SIG-M5 treated with dmso at 0.1 percent for 504 hours (cell line): ENCODE data around the gene PANK4.

Experiments used
- DNase-seq: peaks from one replicate; lab custom pipeline; 2025; ENCODE audit not compliant: unreplicated experiment; lab: John Stamatoyannopoulos, UW

PANK4 gene

DNA sequence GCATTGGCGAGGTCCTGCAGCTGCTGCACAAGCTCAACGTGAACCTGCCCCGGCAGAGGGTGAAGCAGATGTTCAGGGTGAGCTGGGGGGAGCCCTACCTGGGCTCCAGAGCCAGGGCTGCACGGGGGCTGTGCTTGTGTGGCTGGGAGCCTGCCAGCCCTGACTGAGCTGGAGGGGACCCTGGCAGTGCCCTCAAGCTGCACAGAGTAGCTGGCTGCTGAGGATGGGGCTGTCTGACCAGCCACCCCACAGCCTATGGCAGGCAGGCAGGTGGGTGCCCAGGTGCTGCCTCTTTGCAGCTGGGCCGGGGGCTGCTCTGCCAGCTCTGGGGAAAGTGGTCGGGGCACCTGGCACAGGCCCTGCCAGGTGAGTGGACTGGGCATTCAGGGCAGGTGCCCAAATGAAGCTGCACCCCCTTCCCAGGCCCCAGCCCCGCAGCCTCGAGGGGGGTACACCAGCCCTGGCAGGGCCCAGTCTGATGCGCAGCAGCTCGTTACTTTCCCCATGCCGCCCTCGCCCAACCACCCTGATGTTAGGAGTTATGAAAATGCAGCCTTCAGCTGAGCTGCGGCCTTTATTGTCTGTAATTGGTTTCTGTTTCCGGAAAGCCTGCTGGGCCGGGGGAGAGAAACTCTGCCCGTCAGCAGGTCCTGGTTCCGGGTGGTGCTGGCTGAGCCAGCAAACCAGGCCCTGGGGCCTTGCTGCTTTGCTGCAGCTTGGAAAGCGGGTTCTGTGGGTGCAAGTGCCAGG is 46.0 kb downstream of the PANK4 start:
- no peak for DNase-seq

DNA sequence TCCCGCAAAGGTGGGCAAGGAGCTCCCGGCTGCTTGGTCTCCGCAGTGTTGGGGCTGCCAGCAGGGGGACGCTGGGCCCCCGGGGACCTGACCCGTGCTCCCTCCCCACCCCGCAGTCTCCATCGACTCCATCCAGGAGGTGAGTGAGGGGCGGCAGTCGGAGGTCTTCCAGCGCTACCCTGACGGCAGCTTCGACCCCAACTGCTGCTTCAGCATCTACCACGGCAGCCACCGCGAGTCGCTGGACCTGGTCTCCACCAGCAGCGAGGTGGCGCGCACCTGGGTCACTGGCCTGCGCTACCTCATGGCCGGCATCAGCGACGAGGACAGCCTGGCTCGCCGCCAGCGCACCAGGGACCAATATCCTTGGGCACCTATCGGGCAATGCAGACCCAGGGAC is 46.8 kb downstream of the PANK4 start:
- DNase-seq: no peak

DNA sequence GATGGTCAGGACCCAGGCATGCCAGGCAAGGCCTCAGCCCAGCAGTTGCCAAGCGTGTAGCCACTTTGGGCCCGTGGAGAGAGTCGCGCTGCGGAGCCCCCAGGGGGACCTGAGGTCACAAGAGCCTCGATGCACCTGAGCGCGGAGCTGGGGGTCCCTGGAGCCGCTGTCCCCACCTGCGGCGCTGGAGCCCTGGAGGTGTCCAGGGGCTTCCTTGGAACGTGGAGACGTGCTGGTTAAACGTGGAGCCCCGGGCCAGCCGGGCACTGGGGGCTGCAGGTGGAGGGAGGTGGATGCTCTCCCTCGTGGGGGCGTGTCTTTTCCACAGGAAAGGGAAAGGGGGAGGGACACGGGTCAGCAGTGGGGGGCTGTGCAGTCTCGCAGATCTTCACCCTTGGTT is 47.2 kb downstream of the PANK4 start:
- DNase-seq: no peak

DNA sequence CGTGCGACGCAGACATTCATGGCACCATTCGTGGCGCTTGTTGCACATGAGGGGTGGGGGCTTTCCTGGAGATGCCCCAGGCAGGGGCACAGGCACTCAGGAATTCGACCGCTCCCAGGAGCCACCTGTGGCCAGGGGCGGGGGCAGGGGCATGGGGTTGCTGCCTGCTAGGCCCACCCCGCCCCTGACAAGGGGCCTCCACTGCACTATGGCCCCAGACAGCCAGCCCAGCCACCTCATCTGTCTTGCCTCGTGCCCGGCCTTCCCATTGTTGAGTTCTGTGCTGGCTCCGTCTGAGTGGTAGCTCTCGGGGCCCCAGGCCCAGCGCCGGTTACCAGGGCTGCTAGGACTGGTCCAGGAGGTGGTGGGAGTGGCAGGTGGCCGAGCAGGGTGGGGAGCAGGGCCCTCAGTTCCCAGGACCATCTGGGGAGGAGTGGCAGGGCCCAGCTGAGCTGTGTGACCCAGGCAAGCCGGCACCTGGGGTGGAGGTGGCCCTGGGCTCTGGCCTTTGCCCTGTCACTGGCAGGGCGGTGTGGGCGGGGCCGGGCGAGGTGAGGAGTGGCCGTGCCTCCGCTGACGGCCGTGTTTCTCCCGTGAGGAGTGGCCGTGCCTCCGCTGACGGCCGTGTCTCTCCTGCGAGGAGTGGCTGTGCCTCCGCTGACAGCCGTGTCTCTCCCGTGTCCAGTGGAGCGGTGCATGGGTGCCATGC is 48.5 kb downstream of the PANK4 start:
- DNase-seq: no peak

DNA sequence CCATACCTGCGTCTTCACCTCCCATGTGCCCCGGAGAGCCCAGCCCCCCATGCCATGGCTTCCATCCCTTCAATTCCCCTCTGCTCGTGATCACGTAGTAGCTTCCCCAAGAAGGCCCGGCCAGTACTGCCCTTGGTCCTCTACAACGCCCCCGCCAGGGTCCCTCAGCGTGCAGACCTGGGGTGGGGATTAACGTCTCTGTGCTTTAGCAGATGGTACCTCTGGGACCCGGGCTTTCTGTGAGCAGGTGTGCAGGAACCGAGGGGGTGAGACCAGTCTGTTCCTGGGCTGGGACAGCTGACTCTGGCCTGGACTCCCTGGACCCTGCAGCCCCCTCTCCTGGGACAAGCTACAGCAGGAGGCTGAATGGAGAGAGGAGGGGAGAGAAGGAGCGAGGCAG is 49.1 kb downstream of the PANK4 start:
- DNase-seq: no peak

DNA sequence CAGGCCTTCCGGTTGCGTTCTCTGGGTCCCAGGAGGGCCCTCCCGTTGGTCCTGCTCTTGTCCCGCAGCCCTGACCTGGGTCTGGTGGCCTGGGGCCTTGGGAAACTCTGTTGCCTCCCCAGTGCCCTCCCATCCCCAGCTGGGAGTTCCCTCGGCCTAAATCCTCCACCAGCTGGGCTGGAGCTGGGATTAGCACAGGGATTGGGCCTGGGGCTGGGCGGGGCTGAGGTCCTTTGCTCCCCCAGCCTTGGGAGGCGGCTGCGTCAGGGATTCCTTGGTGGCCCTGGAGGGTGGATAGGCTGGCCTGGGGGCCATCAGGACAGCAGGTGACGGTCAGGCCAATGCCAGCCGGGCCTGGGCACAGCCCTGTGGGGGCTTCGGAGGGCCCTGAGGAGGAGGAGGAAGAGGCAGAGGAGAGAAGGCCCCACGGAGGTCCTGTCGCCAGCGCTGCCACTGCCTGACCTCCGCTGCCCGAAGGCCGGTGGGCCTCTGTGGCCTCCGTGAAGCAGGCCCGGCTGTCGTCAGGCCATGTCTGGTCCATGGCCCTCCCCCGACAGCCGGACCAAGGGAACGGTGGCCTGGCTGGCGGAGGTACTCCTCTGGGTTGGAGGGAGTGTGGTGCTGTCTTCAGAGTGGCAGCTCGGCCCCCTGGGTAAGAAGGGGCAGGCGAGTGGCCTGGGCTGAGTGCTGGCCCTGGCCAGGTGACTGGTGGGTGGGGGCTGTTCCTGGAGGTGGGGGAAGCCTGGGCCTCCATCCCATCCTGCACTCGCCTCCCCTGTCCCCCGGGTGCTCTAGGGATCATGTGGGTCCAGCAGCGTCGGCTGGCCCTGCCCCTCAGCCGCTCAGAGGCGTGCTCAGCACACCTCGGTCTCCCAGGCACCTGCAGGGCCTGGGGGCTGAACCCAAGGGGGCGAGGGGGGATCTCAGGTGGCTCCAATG is 50.1 kb downstream of the PANK4 start, which contains the start of gene PLCH2:
PLCH2 (plus strand) TSS at position 229 of the 939 bp plus-strand sequence; CDS start at position 529, 300 bp downstream.
- no peak for DNase-seq

DNA sequence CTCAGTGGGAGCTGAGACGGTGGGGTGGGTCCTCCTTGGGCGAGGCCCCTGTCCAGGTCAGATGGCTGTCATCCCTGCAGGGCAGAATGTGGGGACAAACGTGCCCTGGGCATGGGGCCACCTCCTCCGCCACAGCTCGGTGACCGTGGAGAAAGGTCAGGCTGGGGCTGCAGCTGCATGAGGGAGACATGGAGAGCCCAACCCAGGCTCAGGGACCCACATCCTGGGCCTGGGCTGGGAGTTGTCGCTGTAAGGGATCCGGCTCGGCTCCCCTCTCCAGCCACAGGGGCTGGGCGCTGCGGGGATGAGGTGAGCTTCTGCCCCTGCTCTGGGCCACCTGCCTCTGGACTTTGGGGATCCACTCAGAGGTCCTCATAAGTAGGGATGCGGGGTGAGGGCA is 50.8 kb downstream of the PANK4 start:
- no peak for DNase-seq

DNA sequence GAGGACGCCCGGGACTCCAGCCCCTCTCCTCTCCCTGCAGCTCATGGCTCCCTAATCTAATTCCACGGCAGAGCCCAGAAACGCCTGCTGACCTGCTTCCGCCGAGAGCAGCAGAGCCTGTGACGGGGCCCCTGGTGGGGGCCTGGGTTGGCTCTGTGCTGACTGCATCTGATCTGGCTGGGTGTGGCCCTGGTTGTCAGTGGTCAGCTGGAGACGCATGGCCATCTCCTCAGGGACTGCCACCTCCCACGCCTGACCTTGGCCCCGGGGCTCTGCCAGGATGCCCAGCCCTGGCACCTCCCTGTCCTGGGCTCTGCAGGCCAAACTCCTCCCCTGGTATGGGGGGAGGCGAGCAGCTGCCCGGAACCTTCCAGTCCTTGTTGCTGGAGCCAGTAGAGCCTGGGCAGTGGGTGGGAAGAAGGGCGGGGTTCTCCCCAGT is 51.4 kb downstream of the PANK4 start:
- DNase-seq: no peak

DNA sequence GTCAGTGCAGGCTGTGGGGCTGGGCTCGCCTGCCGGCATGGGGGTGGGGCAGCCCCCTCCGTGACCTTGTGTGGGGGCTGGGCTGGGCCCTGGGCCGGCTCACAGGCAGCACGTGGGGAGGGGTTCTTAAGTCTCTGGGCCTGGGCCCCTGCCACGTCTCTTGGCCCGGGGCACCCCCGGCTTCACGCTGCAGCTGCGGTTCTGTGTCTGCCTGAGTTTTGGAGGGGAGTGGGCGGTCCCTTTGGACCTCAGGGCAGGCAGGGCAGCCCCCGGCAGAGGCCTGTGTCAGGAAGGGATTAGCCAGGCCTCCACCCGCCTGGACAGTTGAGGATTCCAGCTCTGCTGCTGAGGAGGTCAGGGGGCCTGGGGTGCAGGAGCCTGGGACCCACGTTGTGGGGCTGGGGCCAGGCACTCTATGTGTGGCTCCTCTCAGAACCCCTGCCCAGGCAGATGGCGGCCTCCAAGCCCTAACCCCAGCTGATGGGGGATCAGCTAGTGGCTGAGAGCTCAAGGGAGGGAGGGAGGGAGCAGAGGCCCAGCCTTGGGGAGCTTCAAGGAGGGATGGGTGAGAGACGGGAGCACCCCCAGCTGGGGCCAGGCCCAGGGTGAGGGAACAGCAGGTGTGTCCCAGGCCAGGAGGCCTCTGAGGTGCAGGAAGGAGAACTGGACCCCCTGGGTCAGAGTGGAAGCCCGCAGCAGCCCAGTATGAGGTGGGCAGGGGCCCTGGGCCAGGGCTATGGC is 52.1 kb downstream of the PANK4 start:
- DNase-seq: no peak

DNA sequence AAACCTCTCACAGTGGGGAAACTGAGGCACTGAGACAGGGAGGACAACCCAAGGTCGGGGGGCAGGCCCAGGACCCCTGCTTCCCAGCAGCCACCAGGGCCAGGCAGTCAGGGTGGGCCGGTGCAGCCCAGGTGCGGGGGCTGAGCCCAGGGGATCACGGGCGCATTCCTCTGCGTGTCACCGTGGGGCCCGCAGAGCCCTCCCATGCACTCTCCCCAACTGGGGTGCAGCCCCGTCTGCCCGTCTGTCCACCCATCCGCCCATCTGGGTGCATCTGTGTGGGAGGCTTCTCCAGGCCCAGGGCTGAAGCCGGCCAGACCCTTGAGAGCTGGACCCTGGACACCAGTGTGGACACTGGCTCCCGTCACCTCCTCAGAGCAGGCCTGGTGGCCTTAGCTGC is 53.2 kb downstream of the PANK4 start:
- no peak for DNase-seq

DNA sequence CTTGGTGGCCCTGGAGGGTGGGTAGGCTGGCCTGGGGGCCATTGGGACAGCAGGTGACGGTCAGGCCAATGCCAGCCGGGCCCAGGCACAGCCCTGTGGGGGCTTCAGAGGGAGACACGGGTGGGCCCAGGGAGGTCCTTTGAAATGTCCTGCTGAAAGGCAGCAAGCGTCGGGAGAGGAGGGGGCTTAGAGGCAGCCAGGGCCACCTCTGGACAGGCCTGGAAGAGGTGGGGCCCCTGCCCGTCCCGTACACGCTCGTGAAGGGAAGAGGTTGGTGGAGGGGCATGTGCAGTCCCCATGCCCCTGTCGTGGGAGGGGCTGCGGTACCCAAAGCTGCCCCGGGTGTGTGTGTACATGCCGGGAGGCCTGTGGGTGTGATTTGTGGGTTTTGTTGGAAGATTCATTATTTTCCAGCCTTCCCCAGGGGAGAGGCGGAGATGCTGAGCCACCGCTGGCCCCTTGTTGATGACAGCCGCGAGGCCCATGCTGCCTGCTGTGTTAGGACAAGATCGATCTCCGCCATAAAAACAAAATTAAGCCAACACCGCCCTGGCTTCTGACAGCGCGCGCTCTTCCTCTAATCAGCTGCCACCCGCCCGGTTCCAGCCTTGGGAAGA is 53.7 kb downstream of the PANK4 start:
- DNase-seq: no peak

DNA sequence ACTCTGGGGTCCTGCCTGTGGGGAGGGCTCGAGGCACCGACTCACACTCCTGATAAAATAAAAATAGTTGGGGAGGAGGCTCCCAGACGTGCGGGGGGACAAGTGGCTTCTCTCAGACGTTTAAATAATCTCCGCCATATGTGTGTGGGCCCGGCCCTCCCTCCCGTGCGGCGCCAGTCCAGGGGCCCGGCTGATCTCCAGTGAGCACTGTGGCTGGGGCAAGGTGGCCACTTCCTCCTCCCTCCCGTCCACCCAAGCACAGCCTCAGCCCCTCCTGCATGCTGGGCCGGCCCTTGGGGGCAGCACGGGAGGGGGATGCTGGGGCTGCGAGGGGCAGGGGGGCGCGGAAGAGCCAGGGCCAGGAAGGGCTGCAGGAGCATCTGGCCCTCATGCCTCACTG is 54.3 kb downstream of the PANK4 start:
- DNase-seq: no peak

DNA sequence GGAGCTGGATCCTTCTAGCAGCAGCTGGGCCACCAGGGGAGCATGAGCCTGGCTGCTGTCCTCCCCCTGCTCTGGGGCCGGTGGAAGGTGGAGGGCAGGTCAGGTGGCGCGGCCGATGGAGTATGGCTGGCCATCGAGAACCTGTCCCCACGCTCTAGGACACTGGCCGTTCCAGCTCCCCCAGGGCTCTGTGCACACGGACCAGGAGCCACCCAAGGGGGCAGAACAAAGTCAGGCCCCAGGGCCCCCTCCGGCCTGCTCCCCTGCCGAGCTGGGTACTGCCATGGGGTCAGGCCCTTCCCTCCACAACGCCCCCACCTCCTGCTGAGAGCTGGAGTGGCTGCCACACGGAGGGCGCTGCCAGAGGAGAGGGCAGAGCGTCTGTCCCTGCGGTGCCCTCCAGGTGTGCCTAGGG is 54.8 kb downstream of the PANK4 start:
- DNase-seq: no peak

DNA sequence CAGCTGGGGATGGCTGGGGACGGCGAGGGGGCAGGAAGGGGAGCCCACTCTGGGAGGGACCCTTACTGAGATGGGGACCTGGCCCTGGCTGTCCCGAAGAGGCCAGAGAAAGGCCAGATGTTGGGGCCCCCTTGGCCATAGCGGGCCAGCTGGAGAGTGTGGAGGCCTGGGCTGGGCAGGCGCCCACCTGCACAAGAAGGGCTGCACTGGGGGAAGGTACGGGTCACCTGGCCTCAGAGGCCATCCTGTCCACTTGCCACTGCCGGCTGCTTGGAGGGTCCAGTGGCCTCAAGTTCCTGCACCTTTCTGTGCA is 55.3 kb downstream of the PANK4 start:
- DNase-seq: no peak

DNA sequence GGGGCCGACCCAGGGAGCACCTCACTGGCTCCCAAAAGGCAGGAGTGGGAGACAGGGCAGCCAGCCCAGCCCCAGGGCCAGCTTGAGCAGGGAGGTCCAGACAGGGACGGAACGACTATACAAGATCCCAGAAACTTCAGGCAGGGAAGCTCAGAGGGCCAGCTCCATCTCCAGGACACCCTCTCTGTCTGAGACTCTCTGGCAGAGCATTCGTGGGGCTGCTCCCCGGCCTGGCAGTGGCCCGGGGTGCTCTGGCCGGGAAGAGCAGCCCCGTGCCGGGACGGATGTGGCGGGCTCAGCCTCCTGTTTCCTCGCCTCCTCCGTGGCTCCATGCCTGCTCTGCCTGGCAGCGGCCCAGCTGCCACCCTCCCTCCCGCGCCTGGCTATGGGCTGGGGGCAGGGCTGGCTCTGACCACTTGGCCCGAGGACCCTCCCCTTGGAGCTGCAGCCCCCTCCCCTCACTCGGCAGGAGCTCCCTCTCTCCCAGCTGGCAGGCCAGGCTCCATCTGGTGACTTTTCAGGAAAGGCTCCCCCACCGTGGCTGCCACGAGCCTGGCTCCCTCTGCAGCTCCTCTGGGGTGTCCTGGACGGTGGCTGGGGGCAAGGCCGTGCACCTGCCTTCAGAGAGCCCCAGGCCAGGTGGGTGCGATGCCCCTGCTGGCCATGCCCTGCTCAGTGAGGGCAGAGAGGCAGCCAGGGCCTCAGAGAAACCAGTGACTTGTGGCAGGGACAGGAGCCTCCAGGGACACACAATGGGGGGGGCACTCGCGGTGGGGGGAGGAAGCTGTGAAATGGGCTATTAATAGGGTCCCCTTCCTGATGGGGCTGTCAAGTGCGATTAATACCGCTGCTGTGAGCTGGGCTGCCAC is 55.9 kb downstream of the PANK4 start:
- DNase-seq: no peak

DNA sequence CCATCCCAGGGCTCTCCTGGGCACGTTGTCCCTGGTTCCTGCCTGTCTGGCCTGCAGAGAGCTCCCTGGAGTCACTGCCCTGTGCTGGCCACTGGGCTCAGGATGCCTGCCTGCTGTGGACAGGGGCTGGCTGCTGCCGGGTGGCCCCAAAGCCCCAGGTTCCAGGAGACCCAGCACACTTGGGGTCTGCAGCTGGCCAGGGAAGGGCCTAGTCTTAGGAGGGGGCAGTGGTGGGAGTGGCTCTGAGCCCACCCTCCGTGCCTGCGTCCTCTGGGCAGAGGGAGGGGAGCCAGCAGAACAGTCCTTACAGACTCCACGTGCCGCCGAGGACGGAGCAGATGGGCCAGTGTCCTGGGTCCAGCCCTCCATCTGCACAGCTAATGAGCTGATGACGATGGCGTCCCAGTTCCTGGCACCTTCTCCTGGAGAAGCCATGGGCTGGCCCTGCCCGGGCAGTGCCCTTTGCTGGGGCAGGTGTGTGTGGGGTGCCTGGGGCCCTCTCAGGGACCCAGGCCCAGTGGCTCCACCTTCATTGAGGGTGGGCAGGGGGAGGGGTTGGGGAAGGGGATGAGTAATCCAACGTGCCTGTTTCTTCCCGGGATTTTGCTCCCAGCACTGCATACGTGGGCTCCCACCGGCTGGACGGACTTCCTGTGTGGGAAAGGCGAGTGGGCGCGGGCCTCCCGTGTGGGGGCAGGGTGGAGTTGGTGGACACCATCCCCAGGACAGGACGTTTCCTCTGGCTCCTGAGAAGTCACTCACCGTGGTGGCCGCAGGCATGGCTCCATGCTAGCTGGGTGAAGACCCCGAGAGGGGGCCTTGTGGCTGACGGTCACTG is 57.1 kb downstream of the PANK4 start:
- DNase-seq: no peak

DNA sequence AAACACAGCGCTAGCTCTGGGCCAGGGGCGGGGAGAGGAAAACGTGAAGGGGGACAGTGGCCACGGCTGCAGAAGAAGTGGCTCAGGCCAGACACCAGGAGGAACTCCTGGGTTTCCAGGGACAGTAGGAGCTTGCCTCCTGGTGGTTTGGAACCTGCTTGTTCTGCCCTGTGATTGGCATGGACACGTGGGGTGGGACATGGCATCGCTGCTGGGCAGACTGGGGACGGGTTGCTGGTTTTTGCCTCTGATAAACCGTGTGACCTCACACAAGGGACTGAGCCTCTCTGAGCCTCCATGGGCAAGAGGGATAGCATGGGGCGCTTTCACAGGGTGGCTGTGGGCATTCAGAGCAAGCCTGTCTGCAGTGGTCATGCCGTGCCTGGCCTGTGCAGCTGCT is 57.9 kb downstream of the PANK4 start:
- DNase-seq: no peak

DNA sequence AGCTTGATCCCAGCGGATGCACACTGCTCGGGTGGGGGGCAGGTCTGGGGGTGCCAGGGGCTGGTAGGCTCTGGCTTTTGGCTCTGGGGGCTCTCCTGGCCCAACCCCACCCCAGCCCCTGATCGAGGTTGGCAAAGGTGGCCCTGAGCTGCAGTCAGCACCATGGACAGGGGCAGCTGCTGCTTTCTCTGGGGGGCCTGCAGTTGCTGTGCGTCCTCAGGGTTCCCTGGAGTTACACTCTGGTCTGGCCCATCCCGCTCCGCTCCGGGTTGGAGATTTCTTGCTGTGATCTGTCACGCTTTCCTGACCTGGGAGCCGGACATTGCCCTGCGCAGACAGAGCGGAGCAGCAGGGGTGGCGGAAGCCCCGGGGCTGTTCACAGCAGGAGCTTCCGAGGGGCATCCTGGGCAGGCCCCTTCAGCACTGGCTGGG is 58.3 kb downstream of the PANK4 start:
- DNase-seq: no peak
